AG04450 (cell line): ENCODE measurements around the gene FBXL3. TPM values are rescaled to one million over a fixed set of nuclear protein-coding genes. Genes with fewer than 3 reads are reported as not detected.

ENCODE experiments used
- CTCF ChIA-PET: fragments of 300-600, 350-600 bp; formaldehyde crosslinking; extraction: SDS; loops from one replicate; lab custom pipeline; 2022; ENCODE audit warnings: antibody characterized with exemption, inconsistent platforms; lab: Charles Lee
- POLR2A ChIA-PET: fragments of 350-600 bp; formaldehyde crosslinking; extraction: SDS; loops from one replicate; lab custom pipeline; 2021; ENCODE audit warnings: antibody characterized with exemption, inconsistent platforms; lab: Yijun Ruan, JAX
- DNase-seq: peaks from one replicate; pipeline ENCODE4 v3.0.0-alpha.2; 2011; ENCODE audit warnings: low read depth, low spot score
- H3K27ac ChIP-seq: one replicate; pipeline ENCODE4 v1.5.1; 2012; ENCODE audit warnings: low read depth, low read length, control low read depth
- H3K27me3 ChIP-seq: one replicate; pipeline ENCODE4 v1.6.0; 2012; ENCODE audit warnings: low read length; ENCODE audit not compliant: control insufficient read depth, insufficient read depth
- H3K4me3 ChIP-seq: 2 replicates; pipeline ENCODE4 v1.5.1; 2011; ENCODE audit warnings: mild to moderate bottlenecking, low read depth, low read length, control low read depth
- H3K9me3 ChIP-seq: 2 replicates; pipeline ENCODE4 v1.5.1; 2012; ENCODE audit warnings: low read length; ENCODE audit not compliant: control insufficient read depth, insufficient read depth
- polyA plus RNA-seq: library from polyadenylated mRNA; depleted of rRNA; stranded (reverse); fragments of >200 nt; gene quantifications from 2 replicates; pipeline ENCODE4 v1.2.3, GENCODE V29; 2011
- TF ChIP-seq, protein P1 (sequence below): IDR thresholded peaks from 2 replicates; pipeline ENCODE4 v1.5.1; 2011; ENCODE audit warnings: low read depth, low read length, control low read depth, inconsistent platforms

The FBXL3 gene
- polyA plus RNA-seq, 1 experiment, result 38.0 TPM

DNA sequence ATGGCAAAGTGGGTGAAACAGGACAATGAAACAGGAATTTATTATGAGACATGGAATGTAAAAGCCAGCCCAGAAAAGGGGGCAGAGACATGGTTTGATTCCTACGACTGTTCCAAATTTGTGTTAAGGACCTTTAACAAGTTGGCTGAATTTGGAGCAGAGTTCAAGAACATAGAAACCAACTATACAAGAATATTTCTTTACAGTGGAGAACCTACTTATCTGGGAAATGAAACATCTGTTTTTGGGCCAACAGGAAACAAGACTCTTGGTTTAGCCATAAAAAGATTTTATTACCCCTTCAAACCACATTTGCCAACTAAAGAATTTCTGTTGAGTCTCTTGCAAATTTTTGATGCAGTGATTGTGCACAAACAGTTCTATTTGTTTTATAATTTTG, 26.5 kb downstream of the FBXL3 start:
- no peak overlapping the region for H3K4me3 ChIP-seq
- CTCF ChIA-PET, result interaction anchor here (3.7 kb wide), 1 partner anchor 20 kb away, joined by 26 read pairs; no protein-coding TSS in a partner anchor
- POLR2A ChIA-PET, result no interaction called here
- no peaks in the 10 kb centered on the region for H3K9me3 ChIP-seq
- H3K27ac ChIP-seq, result no peak overlapping the region
- TF ChIP-seq, protein P1, sequence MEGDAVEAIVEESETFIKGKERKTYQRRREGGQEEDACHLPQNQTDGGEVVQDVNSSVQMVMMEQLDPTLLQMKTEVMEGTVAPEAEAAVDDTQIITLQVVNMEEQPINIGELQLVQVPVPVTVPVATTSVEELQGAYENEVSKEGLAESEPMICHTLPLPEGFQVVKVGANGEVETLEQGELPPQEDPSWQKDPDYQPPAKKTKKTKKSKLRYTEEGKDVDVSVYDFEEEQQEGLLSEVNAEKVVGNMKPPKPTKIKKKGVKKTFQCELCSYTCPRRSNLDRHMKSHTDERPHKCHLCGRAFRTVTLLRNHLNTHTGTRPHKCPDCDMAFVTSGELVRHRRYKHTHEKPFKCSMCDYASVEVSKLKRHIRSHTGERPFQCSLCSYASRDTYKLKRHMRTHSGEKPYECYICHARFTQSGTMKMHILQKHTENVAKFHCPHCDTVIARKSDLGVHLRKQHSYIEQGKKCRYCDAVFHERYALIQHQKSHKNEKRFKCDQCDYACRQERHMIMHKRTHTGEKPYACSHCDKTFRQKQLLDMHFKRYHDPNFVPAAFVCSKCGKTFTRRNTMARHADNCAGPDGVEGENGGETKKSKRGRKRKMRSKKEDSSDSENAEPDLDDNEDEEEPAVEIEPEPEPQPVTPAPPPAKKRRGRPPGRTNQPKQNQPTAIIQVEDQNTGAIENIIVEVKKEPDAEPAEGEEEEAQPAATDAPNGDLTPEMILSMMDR, result no peak
- H3K27me3 ChIP-seq, result no peaks in the 10 kb centered on the region
- no peak for DNase-seq

DNA sequence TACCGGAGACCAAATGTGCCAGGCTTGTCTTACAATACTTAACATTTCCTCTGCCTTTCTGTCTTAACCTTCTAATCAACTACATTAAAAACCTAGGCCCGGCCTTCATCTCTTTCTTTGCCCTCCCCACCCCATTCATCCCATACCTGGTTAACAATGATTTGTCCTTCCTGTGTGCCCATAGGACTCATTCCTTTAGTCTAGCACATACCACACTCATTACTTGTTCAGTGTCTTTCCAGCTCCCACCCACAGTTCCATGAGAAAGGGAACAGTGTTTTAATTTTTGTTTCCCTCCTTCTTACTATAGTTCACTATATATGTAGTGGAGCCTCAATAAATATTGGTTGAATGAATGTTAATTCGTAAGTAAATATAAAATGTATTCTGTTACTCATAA, 32.7 kb downstream of the FBXL3 start:
- no peaks in the 10 kb centered on the region for H3K27me3 ChIP-seq
- CTCF ChIA-PET, result interaction anchor here (0.9 to 3.7 kb wide), 3 partner anchors 9 to 1298 kb away, joined by 4 to 27 read pairs (median 4); no protein-coding TSS in a partner anchor

DNA sequence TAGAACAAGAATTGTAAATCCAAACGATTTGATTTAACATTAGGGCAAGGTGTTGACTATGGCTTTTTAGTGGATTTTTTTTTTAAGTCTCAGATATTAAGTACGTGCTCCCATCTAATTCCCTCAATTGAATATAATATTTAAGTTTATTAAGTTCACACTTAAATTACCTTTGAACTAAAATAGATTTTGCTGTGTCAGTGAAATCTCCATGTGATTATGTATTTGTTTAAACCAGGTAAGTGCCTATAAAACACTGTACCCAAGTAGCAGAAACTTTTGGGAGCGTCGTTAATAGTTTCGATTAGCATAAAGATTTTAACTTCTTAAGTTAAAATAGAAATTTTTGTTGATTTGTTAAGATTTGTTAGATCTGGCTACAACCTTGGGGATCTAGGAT, 33.5 kb downstream of the FBXL3 start:
- CTCF ChIA-PET, result interaction anchor here (0.6 to 5.7 kb wide), 5 partner anchors 10 to 1298 kb away, joined by 3 to 70 read pairs (median 4); no protein-coding TSS in a partner anchor
- H3K4me3 ChIP-seq, result no peak overlapping the region
- H3K27ac ChIP-seq, result no peak overlapping the region
- H3K27me3 ChIP-seq, result no peaks in the 10 kb centered on the region
- POLR2A ChIA-PET, result no interaction called here
- DNase-seq, result no peak
- no peaks in the 10 kb centered on the region; the same call in 1 of the 2 replicates for H3K9me3 ChIP-seq
- TF ChIP-seq, protein P1, result no peak

More for the DNA sequence above, 32.7 kb downstream of the FBXL3 start:
- POLR2A ChIA-PET, result no interaction called here
- TF ChIP-seq, protein P1, result no peak
- no peaks in the 10 kb centered on the region; the same call in 1 of the 2 replicates for H3K9me3 ChIP-seq
- H3K27ac ChIP-seq, result no peak overlapping the region
- H3K4me3 ChIP-seq, result no peak overlapping the region
- no peak for DNase-seq

DNA sequence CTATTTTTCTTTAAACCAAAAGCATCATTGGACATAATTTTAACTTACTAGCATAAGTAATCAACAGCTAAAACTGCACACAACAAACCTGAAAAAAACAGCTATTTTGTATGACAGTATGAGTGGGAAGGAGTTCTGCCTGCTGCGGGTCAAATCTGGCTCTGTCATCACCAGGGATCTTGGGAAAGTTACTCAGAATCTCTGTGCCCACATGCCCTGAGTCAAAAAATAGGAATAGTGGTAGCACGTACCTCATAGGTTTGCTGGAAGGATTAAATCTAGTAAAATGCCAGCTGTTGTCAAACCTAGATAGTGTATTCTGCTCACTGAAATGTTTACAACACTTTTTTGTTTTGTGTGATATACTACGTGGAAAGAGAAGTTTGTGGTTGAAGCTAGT, 33.9 kb downstream of the FBXL3 start:
- Histone ChIP-seq H3K4me3 (peak overlapping the region; percentile 95), H3K9me3 (no peaks in the 10 kb centered on the region; the same call in 1 of the 2 replicates), H3K27me3 (no peaks in the 10 kb centered on the region), H3K27ac (peak overlapping the region; percentile 61)
- TF ChIP-seq, protein P1, result no peak
- POLR2A ChIA-PET, result no interaction called here
- CTCF ChIA-PET, result interaction anchor here (0.6 to 5.7 kb wide), 5 partner anchors 10 to 1297 kb away, joined by 3 to 70 read pairs (median 4); no protein-coding TSS in a partner anchor
- no peak for DNase-seq

DNA sequence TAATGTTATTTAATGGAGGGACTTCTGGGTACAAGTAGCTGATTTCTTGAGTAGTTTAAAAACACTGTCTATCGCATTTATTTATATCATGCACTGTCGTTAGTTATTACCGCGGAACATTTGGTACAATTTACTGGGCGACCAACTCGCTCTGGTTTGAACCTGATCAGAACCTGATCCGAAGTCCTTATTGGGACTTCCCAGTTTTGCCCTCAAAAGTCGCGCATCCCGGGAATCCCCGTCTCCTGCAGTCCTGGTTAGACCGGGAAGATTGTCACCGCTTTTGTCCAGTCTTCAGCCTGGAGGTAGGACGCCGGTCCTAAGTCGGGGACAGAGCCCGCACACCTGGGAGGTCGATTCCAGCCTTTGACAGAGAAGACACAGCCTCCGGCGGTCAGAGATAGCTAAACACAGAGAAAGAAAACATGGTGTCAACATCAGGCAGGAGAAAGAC, 34.4 kb downstream of the FBXL3 start:
- no peaks in the 10 kb centered on the region; the same call in 1 of the 2 replicates for H3K9me3 ChIP-seq
- no peak for DNase-seq
- CTCF ChIA-PET, result interaction anchor here (0.6 to 5.7 kb wide), 6 partner anchors 11 to 1297 kb away, joined by 3 to 70 read pairs (median 4); no protein-coding TSS in a partner anchor
- TF ChIP-seq, protein P1, result no peak
- POLR2A ChIA-PET, result no interaction called here
- peak overlapping the region; percentile 95 for H3K4me3 ChIP-seq
- H3K27ac ChIP-seq, result peak overlapping the region; percentile 61
- no peaks in the 10 kb centered on the region for H3K27me3 ChIP-seq
